ENCODE data around the gene SAMHD1. TPM values are rescaled to one million over a fixed set of nuclear protein-coding genes. Genes with fewer than 3 reads are reported as not detected.

Gene SAMHD1
- total and polyA plus RNA-seq, 2 donors (not counting 3 experiments of a cell fraction or from before 2014, with no cell fraction given): 13.7 to 27.5 TPM

DNA sequence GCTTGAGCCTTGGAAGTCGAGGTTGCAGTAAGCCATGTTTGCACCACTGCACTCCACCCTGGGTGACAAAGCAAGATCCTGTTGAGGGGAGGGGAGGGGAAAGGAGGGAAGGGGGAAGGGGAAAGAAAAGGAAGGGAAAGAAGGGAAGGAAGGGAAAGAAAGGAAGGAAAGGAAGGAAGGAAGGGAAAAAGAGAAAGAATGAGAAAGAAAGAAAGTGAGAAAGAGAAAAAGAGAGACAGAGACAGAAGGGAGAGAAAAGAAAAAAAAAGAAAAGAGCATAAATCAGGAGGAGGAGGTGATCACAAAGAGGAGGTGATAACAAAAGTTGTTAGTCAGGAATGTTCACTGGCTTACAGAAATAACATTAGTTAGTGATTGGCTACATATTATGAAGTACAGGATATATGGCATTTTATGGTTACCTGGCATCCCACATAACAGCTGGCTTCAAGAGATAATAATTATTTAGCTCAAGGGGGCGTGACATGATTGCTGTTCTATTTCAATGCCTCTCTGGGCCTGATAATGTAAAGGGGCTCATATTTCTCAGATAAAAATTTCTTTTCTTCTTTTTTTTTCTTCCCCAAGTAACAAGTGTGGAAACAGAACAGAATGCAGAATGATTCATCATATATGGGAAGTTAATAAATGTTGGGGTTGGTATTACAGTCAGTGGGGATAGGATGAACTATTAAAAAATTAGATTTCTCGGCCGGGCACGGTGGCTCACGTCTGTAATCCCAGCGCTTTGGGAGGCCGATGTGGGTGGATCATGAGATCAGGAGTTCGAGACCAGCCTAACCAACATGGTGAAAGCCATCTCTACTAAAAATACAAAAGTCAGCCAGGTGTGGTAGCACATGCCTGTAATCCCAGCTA lies 27.1 kb downstream of the SAMHD1 start:
- Histone ChIP-seq H4K20me1 (replicated peaks; ENCODE audit: control insufficient read depth, extremely low read depth, insufficient read depth, low read length) (no peaks in the 10 kb centered on the region), H3K4me3 (replicated peaks in 1 of 3; ENCODE audit: insufficient read depth in 1 of 3, low read depth in 1 of 3, low read length in 3 of 3) (no peak overlapping the region), H3K36me3 (ENCODE audit: control insufficient read depth in 2 of 2, extremely low read depth in 1 of 2, insufficient read depth in 2 of 2, low read length in 2 of 2) (peaks cover 0 to 3% of the 10 kb centered on the region in 2 experiments), H3K4me1 (ENCODE audit: control insufficient read depth, extremely low read depth, insufficient read depth, low read length) (no peaks in the 10 kb centered on the region), H3K9me3 (replicated peaks; ENCODE audit: control insufficient read depth, insufficient read depth, low read length) (no peaks in the 10 kb centered on the region), H3K9me1 (replicated peaks; ENCODE audit: control insufficient read depth, extremely low read depth, insufficient read depth, low read length) (no peaks in the 10 kb centered on the region), H3K79me2 (ENCODE audit: control insufficient read depth, insufficient read depth, low read length) (no peaks in the 10 kb centered on the region), H2AFZ (ENCODE audit: low read depth, low read length) (no peak overlapping the region), H3K27me3 (ENCODE audit: control insufficient read depth in 2 of 2, insufficient read depth in 2 of 2, low read length in 2 of 2) (no peaks in the 10 kb centered on the region), H3K27ac (ENCODE audit: insufficient read depth, low read depth, low read length) (no peak overlapping the region), H3K4me2 (ENCODE audit: insufficient read depth, low read length) (no peak overlapping the region), H3K9ac (replicated peaks; ENCODE audit: extremely low read depth, insufficient read depth, low read length) (no peak overlapping the region)
- dilution Hi-C loops (cut with MboI; ENCODE audit: extremely low pct_ligation_motif_present, low sequenced_read_pairs): no loop called here
- BruUV-seq (replicated peaks): no TSS peak
- FAIRE-seq (peak; percentile 43), DNase-seq (ENCODE audit: low read depth, low spot score) (no peak)
- POLR2A ChIA-PET: interaction anchor here (0.6 kb wide), 1 partner anchor 11 kb away, joined by 5 read pairs; no protein-coding TSS in a partner anchor
- intact Hi-C loops (cut with micrococcal nuclease): no loop called here
- TF ChIP-seq JUN (IDR thresholded peaks at IDR 0.05; ENCODE audit: borderline replicate concordance, insufficient read depth, insufficient read length, low read depth) (no peak), EZH2 (IDR thresholded peaks at IDR 0.05; ENCODE audit: borderline replicate concordance, low read depth, low read length, severe bottlenecking) (no peak), FOS (IDR thresholded peaks at IDR 0.05; ENCODE audit: borderline replicate concordance, insufficient read depth, low read length) (no peak), POLR2AphosphoS5 (IDR thresholded peaks at IDR 0.05; ENCODE audit: insufficient read depth, low read depth, low read length) (no peak)
- TF ChIP-seq, protein P1, sequence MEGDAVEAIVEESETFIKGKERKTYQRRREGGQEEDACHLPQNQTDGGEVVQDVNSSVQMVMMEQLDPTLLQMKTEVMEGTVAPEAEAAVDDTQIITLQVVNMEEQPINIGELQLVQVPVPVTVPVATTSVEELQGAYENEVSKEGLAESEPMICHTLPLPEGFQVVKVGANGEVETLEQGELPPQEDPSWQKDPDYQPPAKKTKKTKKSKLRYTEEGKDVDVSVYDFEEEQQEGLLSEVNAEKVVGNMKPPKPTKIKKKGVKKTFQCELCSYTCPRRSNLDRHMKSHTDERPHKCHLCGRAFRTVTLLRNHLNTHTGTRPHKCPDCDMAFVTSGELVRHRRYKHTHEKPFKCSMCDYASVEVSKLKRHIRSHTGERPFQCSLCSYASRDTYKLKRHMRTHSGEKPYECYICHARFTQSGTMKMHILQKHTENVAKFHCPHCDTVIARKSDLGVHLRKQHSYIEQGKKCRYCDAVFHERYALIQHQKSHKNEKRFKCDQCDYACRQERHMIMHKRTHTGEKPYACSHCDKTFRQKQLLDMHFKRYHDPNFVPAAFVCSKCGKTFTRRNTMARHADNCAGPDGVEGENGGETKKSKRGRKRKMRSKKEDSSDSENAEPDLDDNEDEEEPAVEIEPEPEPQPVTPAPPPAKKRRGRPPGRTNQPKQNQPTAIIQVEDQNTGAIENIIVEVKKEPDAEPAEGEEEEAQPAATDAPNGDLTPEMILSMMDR (IDR thresholded peaks at IDR 0.05; ENCODE audit: extremely low read depth in 1 of 2, insufficient read depth in 1 of 2, low read depth in 1 of 2, low read length in 2 of 2): no peak
- CTCF ChIA-PET: interaction anchor here (0.9 to 1.7 kb wide), 3 partner anchors 11 to 201 kb away, joined by 3 read pairs; no protein-coding TSS in a partner anchor
